OCI-M2 (cell line): ENCODE measurements around the gene PAK4.

ENCODE experiments used
- DNase-seq: peaks from one replicate; lab custom pipeline; 2025; ENCODE audit not compliant: unreplicated experiment; lab: John Stamatoyannopoulos, UW

The PAK4 gene

DNA sequence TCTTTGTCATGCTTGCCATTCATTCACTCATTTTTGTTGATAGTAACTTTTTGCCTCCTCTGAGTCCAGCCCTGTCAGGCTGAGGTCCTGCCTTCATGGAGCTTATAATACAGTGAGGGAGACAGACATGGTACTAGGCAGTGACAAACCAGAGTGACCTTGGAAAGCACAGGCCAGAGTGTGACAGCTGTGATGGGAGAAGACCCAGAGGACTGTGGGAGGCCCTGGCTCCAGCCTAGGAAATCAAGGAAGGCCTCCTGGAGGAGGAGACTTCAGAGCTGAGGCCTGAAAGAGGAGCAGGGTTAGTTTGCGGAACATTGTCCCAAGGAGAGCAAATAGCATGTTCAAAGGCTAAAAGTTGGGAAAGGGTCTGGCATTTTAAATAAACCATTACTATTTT lies 20.5 kb downstream of the PAK4 start:
- DNase-seq: no peak

GRCh38 chr19:39146686-39147450 lies 21.3 kb downstream of the PAK4 start:
- DNase-seq: no peak

DNA sequence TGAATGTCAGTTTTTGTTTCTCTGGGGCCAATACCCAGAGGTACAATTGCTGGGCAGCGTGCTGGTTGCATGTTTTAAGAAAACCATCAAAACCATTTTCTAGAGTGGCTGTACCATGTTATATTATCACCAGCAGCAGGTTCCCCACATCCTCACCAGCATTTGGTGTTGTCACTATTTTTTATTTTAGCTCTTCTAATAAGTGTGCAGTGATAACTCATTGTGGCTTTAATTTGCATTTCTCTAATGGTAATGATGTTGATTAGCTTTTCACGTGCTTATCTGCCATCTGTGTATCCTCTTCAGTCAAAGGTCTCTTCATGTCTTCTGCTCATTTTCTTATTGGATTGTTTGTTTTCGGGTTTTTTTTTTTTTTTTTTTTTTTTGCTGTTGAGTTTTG lies 21.9 kb downstream of the PAK4 start:
- no peak for DNase-seq

DNA sequence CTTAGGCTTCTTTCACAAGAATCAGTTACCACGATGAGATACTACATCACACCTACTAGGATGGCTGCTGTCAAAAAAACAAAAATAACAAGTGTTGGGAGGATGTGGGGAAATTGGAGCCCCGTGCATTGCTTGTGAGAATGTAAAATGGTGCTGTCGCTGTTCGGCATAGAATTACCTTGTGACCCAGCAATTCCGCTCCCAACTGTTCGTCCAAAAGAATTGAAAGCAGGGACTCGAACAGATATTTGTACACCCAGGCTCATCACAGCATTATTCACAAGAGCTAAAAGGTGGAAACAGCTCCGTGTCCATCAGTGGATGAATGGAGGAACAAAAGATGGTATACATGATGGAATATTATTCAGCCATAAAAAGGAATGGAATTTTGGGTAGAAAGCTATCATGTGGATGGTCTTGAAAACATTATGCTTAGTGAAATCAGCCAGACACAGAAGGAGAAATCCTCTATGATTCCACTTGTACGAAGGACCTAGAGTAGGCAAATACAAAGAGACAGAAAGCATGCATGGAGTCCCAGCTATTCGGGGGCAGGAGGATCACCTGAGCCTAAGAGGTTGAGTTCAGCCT lies 23.4 kb downstream of the PAK4 start:
- no peak for DNase-seq

GRCh38 chr19:39150235-39150634 lies 24.6 kb downstream of the PAK4 start:
- DNase-seq: no peak

GRCh38 chr19:39150807-39151600 lies 25.4 kb downstream of the PAK4 start:
- DNase-seq: no peak

- no peak for DNase-seq
Observed at GRCh38 chr19:39152066-39152465, 26.5 kb downstream of the PAK4 start.

DNA sequence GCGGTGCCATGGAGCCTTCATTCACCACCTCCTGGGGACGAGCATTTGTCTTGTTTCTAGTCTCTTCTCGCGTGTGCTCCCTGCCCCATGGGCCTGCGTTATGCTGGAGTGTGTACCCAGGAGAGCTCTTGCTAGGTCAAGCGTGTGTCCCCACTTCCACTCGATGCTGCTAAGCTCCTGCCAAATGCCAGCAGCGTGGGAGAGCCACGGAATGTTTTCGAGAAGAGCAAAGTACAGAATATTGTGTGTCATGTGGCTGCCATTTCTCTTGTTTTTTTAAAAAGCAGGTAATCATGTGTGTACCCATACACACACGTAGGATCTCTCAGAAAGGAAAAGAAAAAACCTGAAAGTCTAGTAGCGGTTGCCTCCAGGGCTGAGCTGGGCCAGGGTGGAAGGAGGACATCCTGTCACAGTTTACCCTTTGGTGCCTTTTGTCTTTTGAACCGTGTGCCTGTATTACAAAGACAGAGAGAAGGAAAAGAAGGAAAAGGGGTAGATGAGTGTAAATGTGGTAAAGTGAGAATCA lies 28.6 kb downstream of the PAK4 start:
- DNase-seq: no peak

- DNase-seq: no peak
Observed at GRCh38 chr19:39154629-39155100, 29.1 kb downstream of the PAK4 start.

DNA sequence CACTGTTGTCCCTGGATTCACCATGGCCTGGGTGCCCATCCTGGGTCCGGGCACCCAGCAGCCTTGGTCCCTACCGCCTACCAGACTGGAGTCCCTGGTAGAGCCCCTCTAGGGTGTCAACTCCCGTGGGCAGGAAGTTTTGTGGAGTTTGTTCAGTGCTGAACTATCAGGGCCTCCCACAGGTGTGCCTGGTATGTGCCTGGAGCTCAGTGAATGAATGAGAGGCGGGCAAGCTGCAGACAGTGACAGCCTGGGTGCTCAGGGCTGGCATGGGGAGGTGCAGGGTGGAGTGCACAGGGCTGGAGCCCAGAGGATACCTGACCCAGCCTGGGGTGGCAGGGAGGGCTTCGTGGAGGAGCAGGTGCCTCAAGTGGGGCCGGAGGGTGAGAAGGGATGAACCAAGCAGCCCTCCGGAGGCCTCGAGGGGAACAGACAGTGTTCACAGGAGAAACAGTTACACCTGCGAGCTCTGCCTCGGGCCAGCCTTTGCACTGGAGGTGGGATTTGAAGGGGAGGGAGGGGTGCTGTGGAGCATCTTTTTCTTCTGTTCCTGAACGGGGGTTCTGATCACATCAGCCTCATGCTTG lies 29.6 kb downstream of the PAK4 start:
- DNase-seq: no peak

- no peak for DNase-seq
Observed at GRCh38 chr19:39155741-39156140, 30.2 kb downstream of the PAK4 start.

GRCh38 chr19:39156326-39157230 lies 31.0 kb downstream of the PAK4 start:
- DNase-seq: no peak

DNA sequence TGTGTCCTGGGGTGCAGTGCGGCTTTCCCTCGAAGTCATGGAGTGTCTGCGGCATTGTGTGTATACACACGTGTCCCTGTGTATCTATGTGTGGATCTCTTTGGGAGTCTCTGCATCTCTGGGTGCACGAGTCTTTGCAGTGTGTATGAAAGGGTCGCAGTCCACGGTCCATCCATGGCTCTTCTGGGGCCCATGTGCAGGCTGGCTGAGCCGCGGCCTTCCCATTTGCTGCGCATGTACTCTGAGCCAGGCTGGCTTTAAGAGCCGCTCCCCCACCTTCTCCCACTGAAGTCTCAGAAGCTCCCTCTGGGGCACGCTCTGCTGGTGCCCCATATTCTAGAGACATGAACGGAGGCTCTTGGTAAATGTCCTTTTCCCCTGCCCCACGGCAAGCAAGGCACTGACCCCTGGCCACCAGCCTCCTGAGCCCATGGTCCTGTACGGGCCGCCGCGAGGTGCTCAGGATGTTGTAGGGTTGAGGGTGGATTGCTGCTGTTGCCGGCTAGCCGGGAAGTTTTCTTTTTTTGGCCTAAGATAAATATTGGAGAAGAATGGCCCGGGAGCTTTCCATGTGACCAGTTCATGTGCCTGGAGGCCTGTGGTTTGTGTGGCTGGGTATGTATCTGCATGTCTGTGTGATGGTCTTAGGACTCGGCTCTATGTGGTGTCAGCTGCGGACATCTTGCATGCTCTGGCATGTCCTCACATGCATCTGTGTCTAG lies 31.9 kb downstream of the PAK4 start:
- DNase-seq: no peak

- DNase-seq: no peak
Observed at GRCh38 chr19:39157997-39158389, 32.4 kb downstream of the PAK4 start.

- DNase-seq: no peak
Observed at GRCh38 chr19:39158646-39159260, 33.2 kb downstream of the PAK4 start.

GRCh38 chr19:39160523-39160861 lies 34.9 kb downstream of the PAK4 start:
- no peak for DNase-seq

DNA sequence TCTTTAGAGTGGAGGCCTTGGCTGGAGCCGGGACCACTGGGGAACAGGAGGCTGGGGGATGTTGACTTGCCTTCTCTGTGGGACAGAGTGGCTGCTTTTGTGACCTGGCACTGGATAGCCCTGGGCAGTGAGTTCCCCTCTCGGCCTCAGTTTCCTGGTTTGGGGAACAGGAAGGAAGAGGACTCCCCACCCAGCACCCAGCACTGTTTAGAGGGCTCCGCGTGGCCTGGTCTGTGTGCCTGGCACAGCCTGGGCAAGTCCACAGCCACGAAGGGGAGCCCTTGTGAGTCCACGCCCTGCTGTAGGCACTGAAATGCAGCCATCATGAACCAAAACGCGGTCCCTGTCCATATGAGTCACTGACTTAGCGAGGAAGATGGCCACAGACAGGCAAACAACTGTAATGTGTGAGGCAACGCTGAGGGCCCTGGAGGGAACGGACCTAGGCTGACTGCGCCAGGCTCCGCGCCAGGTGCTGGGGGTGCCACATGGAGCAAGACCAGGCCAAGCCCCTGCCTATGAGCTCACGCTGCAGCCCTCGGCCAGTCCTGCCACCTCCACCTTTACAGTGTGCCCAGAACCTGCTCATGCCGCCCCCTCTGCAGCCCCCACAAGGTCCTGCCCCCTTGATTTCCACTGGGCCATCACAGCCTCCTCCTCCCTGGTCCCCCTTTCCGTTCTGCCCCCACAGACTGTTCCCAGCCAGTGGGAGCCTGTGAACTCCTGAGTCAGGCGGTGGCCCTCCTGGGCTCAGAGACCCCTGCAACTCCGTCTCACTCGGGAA lies 35.5 kb downstream of the PAK4 start:
- DNase-seq: no peak

DNA sequence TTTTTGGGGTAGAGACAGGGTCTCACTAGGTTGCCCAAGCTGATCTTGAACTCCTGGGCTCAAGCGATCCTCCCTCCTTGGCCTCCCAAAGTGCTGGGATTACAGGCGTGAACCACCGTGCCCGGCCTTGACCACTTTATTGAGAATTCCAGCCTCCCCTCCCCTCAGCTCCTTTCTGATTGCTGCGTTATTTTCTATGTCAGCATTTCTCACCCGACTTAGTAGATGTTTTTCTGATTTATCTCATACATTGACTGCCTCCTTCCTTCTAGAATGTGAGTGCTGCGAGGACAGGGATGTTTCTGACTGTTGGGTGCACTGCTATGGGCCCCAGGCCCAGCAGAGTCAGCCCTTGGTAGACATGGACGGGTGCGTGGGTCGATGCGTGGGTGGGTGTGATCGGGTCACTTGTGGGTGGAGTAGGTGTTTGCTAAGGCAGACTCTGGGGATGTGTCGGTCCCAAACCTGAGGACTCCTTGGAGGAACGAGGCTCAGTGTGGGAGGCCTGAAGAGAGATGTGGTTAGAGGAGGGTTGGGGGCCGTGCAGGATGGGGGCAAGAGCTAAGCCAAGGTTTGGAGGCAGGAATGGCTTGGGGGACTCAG lies 37.0 kb downstream of the PAK4 start:
- DNase-seq: no peak
